HG03095 (cell line): ENCODE data around the gene RHOB.
"Not testable (repeated sequence)": the region's sequence is repeated elsewhere in the genome, so short reads cannot be mapped to it uniquely, and the experiment has no call there.

Source experiments
- ATAC-seq: cut with Tn5 transposase; IDR thresholded peaks from one replicate; pipeline ENCODE4 v1.9.1; 2021; ENCODE audit warnings: moderate library complexity; ENCODE audit not compliant: unreplicated experiment

RHOB gene

GRCh38 chr2:20451761-20452499 is 5.1 kb downstream of the RHOB start:
- no peak for ATAC-seq

- no peak for ATAC-seq
Measured at GRCh38 chr2:20452551-20452950, 5.7 kb downstream of the RHOB start.

GRCh38 chr2:20453087-20453486 is 6.2 kb downstream of the RHOB start:
- ATAC-seq, result no peak

GRCh38 chr2:20454036-20454981 is 7.4 kb downstream of the RHOB start:
- ATAC-seq, result no peak

GRCh38 chr2:20455076-20455587 is 8.3 kb downstream of the RHOB start:
- ATAC-seq, result no peak

- ATAC-seq, result no peak
Measured at GRCh38 chr2:20456116-20456571, 9.3 kb downstream of the RHOB start.

- ATAC-seq, result peak; percentile 60
Measured at GRCh38 chr2:20456636-20457426, 10.0 kb downstream of the RHOB start.

- ATAC-seq, result no peak
Measured at GRCh38 chr2:20457661-20458630, 11.1 kb downstream of the RHOB start.

- not testable (repeated sequence) for ATAC-seq
Measured at GRCh38 chr2:20458737-20459484, 12.0 kb downstream of the RHOB start.

GRCh38 chr2:20465716-20466394 is 19.0 kb downstream of the RHOB start:
- no peak for ATAC-seq

GRCh38 chr2:20467789-20468548 is 21.1 kb downstream of the RHOB start:
- no peak for ATAC-seq

- no peak for ATAC-seq
Measured at GRCh38 chr2:20468549-20469500, 22.0 kb downstream of the RHOB start.

- ATAC-seq, result no peak
Measured at GRCh38 chr2:20469595-20469994, 22.7 kb downstream of the RHOB start.

- no peak for ATAC-seq
Measured at GRCh38 chr2:20470211-20470610, 23.3 kb downstream of the RHOB start.

- ATAC-seq, result no peak
Measured at GRCh38 chr2:20471148-20471547, 24.3 kb downstream of the RHOB start.

GRCh38 chr2:20471902-20472559 is 25.2 kb downstream of the RHOB start:
- ATAC-seq, result no peak
